Inflammatory macrophage treated with lipopolysaccharide for 4 hours (primary cell): ENCODE measurements around the gene IGSF9B.

Experiments
- DNase-seq: peaks from one replicate; pipeline ENCODE4 v3.0.0-alpha.2; 2020

The IGSF9B gene

DNA sequence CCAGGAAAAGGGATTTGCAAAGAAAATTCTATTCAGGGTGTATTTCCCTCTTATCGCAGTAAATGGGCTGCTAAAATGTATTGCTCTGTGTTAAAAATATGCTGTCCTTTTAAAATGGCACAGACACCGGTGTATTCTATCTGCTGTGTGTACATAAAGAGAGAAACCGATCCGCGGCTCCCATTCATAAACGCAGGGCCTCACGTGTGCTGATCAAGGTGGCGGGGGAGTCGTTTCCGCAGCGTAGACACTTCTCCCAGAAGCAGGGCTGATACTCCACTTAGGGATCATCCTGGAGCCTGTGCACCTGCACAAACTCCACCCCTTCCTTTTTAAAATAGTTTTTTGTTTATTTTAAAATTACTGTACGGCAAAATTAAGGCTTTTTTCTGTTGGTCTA, 26.1 kb upstream of the IGSF9B start:
- no peak for DNase-seq

GRCh38 chr11:133982151-133982550, 25.4 kb upstream of the IGSF9B start:
- no peak for DNase-seq

DNA sequence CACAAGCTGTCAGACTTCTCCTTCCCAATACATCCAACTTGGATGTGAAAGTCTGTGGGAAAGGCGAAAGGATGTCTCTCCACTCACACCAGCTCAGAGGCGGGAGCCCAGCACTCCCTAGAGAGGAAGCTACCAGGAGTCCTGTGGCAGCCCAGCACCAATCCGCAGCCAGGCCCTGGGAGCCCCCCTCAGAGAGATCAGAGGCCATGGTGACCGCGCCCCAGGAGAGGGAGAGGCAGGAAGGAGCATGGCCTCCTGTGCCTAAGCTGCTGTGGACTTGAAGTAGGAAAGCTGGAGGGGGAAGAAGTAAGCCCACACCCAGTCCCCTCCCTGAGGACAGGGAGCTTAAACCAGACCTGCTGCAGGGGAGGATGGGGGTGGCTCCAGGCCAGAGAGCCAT, 24.4 kb upstream of the IGSF9B start:
- no peak for DNase-seq

- no peak for DNase-seq
These were observed 23.9 kb upstream of the IGSF9B start for GRCh38 chr11:133980665-133981064.

DNA sequence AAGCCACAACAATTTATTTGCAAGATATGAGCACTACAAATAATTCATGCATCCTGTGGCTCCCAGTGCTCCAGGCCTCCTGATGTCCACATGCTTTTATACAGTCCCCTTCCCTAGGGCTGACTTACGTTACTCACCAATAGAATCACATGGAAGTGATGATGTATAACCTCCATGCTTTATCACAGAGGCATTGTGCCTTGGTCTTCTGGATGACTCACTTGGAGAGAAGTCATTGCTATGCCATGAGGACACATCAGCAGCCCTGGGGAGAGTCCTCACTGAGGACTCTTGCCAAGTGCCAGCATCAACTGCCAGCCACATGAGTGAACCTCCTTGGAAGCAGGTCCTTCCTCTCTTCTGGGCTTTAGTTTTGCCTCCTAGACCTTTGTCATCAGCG, 22.0 kb upstream of the IGSF9B start:
- no peak for DNase-seq

GRCh38 chr11:133977067-133977677, 20.4 kb upstream of the IGSF9B start:
- DNase-seq, result no peak

- no peak for DNase-seq
These were observed 18.7 kb upstream of the IGSF9B start for GRCh38 chr11:133975488-133975849.

- no peak for DNase-seq
These were observed 18.2 kb upstream of the IGSF9B start for GRCh38 chr11:133974836-133975487.

- DNase-seq, result no peak
These were observed 15.1 kb upstream of the IGSF9B start for GRCh38 chr11:133971881-133972280.

DNA sequence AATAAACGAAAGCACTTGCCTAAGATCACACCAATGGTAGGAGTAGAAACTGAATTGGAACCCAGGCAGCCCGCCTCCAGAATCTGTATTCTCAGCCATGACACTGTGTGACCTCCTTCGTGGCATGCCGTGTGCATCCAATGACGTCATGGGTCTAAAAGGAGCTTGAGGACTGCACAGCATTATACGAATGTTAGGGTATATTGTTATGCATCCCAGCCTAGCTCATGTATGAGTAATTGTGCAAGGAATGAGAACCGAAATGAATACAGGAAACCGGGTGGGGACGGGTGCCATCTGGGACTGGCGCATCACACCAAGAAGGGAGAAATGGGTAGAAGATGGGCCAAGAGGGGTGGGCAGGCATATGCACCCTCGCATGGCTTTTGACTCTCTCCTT, 12.3 kb upstream of the IGSF9B start:
- no peak for DNase-seq

DNA sequence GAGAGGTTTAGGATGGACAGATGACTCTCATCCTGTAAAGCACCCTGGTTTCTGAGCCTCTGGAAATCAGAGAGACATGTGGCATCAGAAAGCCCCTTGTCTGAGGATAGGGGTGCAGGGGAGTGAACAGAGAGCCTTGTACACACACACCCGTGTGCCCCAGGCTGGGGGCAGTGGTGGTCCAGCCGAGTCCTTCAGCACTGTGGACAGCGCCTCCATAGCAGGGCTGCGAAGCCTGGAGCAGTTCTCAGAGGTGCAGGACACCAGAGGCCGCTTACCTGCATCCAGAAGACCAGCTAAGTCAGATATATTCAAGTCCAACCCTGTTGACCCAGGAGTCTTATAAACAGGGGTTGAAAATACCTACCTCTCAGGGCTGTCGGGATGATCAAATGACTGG, 11.5 kb upstream of the IGSF9B start:
- no peak for DNase-seq

DNA sequence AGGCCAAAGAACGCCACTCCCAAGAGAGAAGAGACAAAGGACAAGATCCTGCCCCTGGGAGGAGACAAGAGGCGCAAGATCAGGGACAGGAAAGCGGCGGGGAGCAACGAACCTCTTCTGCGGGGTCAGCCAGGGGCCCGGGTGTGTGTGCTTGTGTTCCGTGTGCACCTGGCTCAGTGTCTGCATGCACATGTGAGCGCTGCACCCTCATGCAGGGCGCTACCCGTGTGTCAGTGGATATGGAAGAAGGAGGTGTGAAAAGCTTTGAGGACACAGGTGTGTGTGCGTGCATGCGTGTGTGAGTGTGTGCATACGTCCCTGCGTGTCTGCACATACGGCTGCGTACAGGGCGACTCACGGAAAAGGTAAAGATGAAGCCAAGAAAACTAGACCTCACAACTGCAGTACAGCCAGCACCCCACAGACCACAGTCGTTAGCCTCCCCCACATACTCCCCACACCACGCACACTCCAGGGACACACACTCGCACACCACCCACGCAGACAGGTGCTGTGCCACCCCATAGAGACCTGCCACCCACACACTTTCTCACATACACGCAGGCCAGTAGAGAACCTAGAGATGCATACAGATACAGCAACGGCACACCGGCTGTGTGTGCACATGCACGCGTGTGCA, 11.0 kb upstream of the IGSF9B start:
- DNase-seq, result no peak

GRCh38 chr11:133966921-133967598, 10.3 kb upstream of the IGSF9B start:
- DNase-seq, result no peak

DNA sequence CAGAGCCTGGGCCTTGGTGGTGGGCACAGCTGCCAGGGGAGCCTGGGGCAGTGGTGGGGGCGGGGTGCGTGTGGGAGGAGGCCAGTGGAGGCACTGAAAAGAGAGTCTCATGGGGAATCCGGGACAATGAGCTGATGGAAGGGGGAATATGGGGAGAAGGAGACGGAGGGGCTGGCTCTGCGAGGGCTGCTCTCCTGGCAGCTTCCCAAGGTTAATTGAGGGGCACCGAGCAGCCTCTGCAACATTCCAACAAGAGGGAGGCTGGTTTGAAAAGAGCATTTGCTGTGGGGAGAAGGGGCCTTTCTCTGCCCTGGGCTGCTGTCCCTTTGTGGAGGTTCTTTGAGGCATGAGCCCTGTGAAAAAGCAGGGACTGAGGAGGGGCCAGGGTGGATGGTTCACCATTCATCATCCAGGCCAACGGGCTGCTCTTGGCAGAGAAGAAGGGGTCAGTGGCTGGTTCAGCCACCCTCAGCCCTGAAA, 9.4 kb upstream of the IGSF9B start:
- no peak for DNase-seq

DNA sequence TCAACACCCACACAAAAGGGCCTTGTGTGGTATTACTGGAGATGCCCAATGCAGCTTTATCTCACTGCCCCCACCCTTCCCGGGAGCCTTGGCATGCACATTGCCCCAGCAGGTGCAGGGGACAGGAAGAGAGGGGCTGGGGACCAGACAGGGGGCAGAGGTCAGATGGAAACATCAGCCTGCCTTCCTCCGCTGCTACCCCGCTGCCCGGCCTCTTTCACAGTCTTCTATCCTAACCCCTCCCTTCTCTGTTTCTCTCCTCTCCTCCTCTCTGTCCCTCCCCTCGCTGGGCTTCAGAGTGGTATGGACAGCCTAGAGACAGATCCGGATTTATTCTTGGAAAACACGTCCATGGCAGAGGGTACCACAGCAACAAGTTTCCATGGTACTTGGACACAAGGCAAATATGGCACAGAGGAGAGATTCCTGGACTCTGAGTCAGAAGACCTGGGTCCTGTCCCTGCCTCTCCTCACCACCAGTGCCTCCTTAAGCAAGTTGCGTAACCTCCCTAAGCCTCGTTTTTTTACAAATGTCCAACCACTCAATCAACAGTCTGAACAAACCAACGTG, 8.3 kb upstream of the IGSF9B start:
- DNase-seq, result no peak

- no peak for DNase-seq
These were observed 7.6 kb upstream of the IGSF9B start for GRCh38 chr11:133964356-133964755.

DNA sequence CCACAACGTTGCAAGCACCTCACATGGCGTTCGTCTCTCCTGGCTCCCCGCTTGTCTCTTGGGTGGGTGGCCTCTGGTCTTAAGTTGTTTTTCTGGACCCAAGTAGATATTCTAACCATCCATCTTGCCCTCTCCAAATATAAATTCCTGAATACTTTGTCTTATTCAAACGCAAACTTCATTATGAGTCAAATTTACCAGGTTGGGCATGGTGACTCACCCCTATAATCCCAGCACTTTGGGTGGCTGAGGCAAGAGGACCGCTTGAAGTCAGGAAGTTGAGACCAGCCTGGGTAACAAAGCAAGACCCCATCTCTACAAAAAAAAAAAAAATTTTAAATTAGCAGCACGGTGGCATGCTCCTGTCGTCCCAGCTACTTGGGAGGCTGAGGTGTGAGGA, 5.1 kb upstream of the IGSF9B start:
- no peak for DNase-seq

DNA sequence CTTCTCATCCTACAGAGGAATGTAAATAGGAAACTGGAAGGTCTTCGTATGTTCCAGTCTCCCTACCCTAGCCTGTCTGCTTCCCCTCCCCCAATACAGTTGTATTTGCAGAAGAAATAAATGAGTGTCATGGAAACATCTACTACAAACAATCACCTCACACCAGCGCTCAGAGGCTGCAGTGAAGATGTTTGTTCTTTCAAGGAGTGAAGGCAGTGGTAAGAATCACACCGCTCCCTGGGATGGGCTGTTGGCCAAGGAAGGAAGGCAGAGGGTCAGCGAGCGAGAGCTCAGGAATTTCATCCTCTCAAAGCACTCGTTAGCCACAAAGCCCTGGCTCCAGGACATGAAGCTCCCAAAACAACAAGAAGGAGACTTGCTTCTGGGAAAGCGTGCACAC, 1.1 kb upstream of the IGSF9B start:
- DNase-seq, result no peak

DNA sequence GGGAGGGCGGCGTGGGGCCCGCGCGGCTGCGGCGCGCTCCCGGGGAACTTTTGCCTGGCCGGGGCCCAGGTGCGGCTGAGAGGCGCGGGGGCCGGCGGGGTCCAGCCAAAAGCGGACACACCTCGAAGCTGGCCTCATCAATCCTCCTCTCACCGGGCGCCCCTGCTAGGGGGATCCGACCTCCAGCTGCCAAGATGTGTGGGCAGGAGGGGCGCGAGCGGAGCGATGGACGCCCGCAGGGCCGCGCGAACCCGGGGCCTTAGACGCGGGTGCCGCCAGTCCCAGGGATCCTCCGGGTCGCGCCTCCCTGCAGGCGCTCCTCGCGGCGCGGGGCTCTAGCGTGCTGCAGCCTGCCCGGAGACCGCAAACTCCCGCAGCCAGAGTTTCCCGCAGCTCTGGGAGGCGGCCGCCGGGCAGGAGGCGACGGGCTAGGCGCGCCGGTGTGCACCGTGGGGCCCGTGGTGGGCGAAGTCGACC, 785 bp downstream of the IGSF9B start:
- no peak for DNase-seq

- no peak for DNase-seq
These were observed 1.5 kb downstream of the IGSF9B start for GRCh38 chr11:133955081-133955891.

DNA sequence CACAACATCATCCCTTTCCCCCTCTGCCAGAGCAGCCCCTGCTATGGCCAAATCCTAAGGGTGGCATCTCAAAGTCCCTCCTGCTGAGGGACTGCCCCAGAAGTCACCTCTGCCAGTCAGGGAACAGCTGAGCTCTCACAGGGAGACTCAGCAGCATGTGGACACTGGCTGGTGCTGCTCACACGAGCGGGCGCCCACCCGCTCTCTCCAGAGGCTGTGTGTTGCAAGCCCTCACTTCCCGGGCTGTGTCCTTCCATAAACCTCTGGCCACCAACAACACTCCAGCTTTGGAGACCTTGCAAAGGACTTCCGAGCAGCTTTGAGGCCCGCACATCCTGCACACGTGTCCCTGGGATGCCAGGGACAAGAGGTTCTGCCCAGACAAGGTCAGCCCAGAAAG, 2.8 kb downstream of the IGSF9B start:
- DNase-seq, result no peak

- DNase-seq, result no peak
These were observed 3.2 kb downstream of the IGSF9B start for GRCh38 chr11:133953547-133953946.
